ENCODE data around the gene USP2. TPM values are rescaled to one million over a fixed set of nuclear protein-coding genes. Genes with fewer than 3 reads are reported as not detected.

The USP2 gene
- total RNA-seq, 1 donor from 2014 or later = 3.4 TPM

- no peak for DNase-seq (ENCODE audit: low read depth, low spot score)
- no peak overlapping the region for H3K4me3 Mint-ChIP-seq
- H3K9me3 Mint-ChIP-seq = no peaks in the 10 kb centered on the region
- H3K27ac Mint-ChIP-seq (ENCODE audit: unreplicated experiment) = no peak overlapping the region
- H3K36me3 Mint-ChIP-seq (ENCODE audit: low read depth) = no peaks in the 10 kb centered on the region
- H3K4me1 Mint-ChIP-seq = peaks cover 6% of the 10 kb centered on the region
- no peak for TF ChIP-seq CTCF (conservative IDR thresholded peaks at IDR 0.05)
- H3K27me3 Mint-ChIP-seq (ENCODE audit: low read depth) = peaks cover 53% of the 10 kb centered on the region
These were observed 37.0 kb downstream of the USP2 start for GRCh38 chr11:119344291-119345010.

GRCh38 chr11:119343726-119344125 lies 37.8 kb downstream of the USP2 start:
- H3K4me3 Mint-ChIP-seq = no peak overlapping the region
- peaks cover 14% of the 10 kb centered on the region for H3K4me1 Mint-ChIP-seq
- no peaks in the 10 kb centered on the region for H3K9me3 Mint-ChIP-seq
- peaks cover 60% of the 10 kb centered on the region for H3K27me3 Mint-ChIP-seq (ENCODE audit: low read depth)
- TF ChIP-seq CTCF (conservative IDR thresholded peaks at IDR 0.05) = no peak
- no peaks in the 10 kb centered on the region for H3K36me3 Mint-ChIP-seq (ENCODE audit: low read depth)
- H3K27ac Mint-ChIP-seq (ENCODE audit: unreplicated experiment) = no peak overlapping the region
- no peak for DNase-seq (ENCODE audit: low read depth, low spot score)

GRCh38 chr11:119342362-119343130 lies 38.9 kb downstream of the USP2 start:
- Mint-ChIP-seq H3K27me3 (ENCODE audit: low read depth) (peaks cover 60% of the 10 kb centered on the region), H3K4me1 (peaks cover 25% of the 10 kb centered on the region), H3K9me3 (no peaks in the 10 kb centered on the region), H3K4me3 (no peak overlapping the region), H3K27ac (ENCODE audit: unreplicated experiment) (no peak overlapping the region), H3K36me3 (ENCODE audit: low read depth) (no peaks in the 10 kb centered on the region)
- no peak for TF ChIP-seq CTCF (conservative IDR thresholded peaks at IDR 0.05)
- no peak for DNase-seq (ENCODE audit: low read depth, low spot score)

GRCh38 chr11:119342023-119342300 lies 39.5 kb downstream of the USP2 start:
- Mint-ChIP-seq H3K9me3 (no peaks in the 10 kb centered on the region), H3K4me3 (peak overlapping the region; percentile 34), H3K36me3 (ENCODE audit: low read depth) (no peaks in the 10 kb centered on the region), H3K4me1 (peaks cover 31% of the 10 kb centered on the region), H3K27me3 (ENCODE audit: low read depth) (peaks cover 55% of the 10 kb centered on the region), H3K27ac (ENCODE audit: unreplicated experiment) (no peak overlapping the region)
- DNase-seq (ENCODE audit: low read depth, low spot score) = no peak
- no peak for TF ChIP-seq CTCF (conservative IDR thresholded peaks at IDR 0.05)

- peaks cover 33% of the 10 kb centered on the region for H3K4me1 Mint-ChIP-seq
- peak overlapping the region; percentile 54 for H3K4me3 Mint-ChIP-seq
- no peak for TF ChIP-seq CTCF (conservative IDR thresholded peaks at IDR 0.05)
- no peak for DNase-seq (ENCODE audit: low read depth, low spot score)
- peaks cover 50% of the 10 kb centered on the region for H3K27me3 Mint-ChIP-seq (ENCODE audit: low read depth)
- H3K9me3 Mint-ChIP-seq = no peaks in the 10 kb centered on the region
- no peaks in the 10 kb centered on the region for H3K36me3 Mint-ChIP-seq (ENCODE audit: low read depth)
- no peak overlapping the region for H3K27ac Mint-ChIP-seq (ENCODE audit: unreplicated experiment)
These were observed 40.1 kb downstream of the USP2 start for GRCh38 chr11:119341222-119342022.

All from neural crest cell (in vitro differentiated cells).